GF-D8 (cell line): ENCODE results near the gene ITGA5.
A peak's percentile ranks its signal among the peaks of the same experiment; 100 is the strongest.

Experiments
- DNase-seq: peaks from one replicate; lab custom pipeline; 2025; lab: John Stamatoyannopoulos, UW

ITGA5 gene

GRCh38 chr12:54430471-54431069, 11.5 kb upstream of the ITGA5 start:
- DNase-seq, result no peak

DNA sequence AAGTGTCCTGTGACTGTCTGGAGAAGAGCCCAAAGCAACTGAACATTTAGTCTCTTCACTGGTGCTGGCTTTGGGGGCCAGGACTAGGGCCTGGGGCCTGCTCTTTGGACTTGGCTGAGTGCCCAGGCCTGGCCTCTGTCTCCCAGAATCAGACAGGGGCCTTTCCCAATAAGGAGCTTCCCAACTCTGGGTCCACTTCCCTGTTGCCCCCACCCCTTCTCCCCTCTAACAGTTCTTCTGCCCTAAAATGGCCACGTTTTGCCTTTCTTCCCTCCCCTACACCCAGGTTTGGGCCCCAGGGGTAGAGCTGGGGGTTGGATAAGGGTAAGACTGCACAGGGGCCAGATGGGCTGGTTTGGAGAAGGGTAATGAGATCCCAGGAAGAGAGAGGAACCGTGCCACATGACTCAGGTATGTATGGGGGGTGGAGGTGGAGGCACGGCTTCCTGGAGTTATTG, 10.0 kb upstream of the ITGA5 start:
- no peak for DNase-seq

- DNase-seq, result peak; percentile 67
Observed at GRCh38 chr12:54428050-54429013, 9.3 kb upstream of the ITGA5 start.

DNA sequence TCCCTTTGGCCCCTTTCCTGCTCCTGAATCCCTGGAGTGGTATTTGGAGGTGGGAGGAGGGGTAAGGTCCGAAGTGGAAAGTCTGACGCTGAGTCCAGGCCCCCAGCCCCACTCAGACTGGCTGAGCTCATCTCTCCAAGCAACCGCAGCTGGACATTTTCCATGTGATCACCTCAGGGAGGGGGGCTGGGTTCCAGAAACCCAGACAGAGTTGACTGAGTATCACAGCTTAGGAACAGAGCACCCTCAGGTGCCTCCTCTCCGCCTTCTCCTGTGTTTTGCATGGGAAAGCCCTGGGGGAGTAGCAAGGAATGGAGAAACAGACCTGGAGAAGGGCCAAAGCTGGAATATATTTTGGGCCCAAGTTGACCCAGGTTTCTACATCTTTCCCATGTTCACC, 8.0 kb upstream of the ITGA5 start:
- DNase-seq, result no peak

GRCh38 chr12:54426690-54427089, 7.6 kb upstream of the ITGA5 start:
- DNase-seq, result no peak

DNA sequence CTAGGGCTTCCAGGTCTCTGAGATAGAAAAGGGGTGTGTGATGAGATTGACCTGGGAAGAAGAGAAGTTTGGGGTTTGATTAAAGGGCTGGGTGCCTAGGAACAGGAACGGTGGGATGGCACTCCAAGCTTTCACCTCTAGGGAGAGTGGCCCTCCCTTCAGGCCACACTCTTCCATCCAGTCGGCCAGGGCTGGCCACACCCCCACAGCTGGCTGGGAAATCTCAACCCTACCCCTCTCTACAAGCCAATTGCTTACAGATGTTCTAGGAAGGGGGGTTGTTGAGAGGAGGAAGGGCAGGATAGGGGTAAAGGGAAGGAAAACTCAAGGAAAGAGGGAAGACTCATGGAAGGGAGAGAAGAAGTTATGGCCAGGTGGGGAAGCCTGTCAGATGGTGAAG, 6.6 kb upstream of the ITGA5 start:
- DNase-seq, result no peak

DNA sequence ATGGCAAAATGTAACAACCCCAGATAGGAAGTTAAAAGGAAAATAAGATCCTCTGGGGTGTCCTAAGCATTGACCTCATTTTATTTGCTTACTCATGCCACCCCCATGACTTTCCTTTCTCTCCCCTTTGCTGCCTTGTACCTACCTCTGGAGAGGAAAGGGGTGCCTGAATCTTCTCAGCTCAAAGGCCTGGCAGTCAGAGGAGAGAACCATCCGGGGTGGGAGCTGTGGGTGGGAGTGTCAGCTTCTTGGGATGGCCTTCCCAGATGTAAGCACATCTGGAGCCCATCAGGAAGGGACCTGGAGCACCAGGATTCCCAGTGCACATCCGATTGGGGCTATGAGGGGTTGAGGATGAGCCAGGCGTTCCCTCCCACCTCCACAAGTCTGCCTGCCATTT, 5.2 kb upstream of the ITGA5 start:
- DNase-seq, result no peak

DNA sequence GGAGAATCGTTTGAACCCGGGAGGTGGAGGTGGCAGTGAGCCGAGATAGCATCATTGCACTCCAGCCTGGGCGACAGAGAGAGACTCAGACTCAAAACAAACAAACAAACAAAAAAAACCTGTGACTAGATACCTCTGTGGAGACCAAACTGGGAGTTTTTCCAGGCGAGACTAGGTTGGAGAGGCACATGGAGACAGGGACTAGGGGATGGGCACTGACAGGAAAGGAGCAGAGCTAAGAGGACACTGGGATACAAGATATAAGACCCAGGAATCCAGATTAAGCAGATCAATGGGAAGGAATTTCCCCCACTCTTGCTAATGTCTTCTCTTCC, 4.7 kb upstream of the ITGA5 start:
- no peak for DNase-seq

DNA sequence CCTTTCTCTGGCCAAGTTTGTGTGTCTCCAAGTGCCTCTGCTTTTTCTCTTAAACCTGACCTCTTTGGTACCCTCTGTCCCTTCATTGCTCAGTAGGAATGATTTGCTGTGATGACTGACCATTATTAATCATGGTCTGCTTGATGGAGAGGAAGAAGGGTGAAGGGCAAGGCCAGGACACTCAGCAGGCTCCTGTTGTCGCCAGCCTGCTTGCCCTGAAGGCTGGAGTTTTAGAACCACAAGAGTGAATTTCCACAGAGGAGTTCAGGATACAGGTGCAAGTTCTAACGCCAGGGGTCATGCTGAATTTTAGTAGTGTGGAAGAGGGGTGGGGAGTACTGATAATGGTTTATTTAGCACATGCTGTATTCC, 2.8 kb upstream of the ITGA5 start:
- no peak for DNase-seq

- DNase-seq, result no peak
Observed at GRCh38 chr12:54421175-54421878, 2.3 kb upstream of the ITGA5 start.

DNA sequence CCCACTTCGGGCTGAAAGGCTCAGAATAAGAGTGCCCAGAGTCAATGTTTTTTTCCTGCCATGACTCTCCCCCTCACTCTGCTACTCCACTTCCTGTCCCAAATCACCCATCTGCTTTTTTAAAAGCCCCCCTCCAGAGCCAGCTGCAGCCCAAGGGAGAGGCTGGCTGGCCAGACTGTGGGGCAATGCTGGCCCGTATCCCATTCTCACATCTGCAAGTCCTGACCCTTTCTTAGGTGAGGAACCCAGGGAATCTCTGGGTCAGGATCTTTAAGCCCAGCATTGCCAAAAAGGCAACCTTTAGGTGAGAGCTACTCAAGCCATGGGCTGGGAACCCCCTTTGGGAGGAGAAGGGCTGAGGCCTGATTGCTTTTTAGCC, 1.7 kb upstream of the ITGA5 start:
- DNase-seq, result no peak

DNA sequence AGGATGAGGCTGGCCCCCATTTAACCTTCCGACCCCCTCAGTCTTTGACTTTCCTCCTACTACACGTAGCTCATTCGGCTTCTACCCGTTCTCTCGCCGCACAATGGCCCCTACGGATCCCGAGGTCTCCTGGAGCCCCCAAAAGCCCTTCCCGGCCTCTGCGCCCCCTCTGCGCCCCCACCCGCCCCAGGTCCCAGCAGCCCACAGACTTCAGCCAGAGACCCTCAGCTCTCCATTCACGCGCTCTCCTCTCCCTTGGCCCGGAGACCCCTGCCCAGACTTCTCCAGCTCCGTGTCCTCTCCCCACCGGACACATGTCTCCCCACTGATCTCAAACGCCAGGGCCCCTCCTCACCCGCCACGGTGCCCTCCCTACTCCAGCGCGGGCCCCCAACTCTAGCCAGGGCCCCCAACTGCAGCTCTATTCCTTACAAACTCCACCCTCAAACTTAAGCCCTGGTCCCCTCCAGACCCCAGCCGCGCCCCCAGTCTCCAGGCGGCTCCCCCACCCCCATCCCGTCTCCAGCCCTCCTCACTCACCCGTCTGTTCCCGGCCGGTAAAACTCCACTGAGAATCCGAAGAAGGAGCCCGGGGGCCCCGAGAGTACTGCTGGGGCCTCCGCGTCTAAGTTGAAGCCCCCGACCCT, 502 bp downstream of the ITGA5 start:
- DNase-seq, result no peak

DNA sequence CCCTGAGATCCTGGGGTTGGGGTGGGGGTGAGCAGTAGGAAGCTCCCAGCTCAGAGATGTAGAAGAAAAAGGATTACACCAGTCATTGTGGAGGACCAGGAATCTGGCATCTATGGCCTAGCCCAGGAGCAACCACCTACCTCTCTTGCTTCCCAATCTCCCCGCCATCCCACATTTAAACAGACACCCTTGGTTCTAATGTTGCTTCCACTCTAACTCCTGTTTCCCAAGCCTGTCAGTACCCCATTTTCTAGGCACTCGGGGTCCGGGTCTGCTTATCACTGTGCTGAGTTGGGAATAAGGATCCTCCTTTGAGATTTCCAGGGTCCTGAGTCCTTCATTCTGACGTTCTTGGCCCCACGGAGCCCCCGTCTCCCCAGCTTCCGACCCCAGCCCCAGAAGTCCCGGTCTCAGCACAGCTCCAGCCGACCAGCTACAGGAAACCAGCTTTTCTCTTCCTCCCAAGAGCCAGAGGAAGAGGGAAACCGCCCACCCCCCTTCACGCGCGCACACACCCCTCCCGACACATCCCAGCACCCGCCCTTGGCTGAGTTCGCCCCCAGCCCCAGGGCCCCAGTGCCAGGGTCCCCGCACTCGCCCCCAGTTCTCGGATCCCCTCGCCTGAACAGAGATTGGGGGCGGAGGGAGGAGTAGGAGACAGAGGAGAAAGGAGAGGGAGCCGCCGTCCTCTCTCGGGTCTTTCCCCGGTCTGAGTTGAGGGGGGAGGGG, 1.2 kb downstream of the ITGA5 start:
- DNase-seq, result no peak

DNA sequence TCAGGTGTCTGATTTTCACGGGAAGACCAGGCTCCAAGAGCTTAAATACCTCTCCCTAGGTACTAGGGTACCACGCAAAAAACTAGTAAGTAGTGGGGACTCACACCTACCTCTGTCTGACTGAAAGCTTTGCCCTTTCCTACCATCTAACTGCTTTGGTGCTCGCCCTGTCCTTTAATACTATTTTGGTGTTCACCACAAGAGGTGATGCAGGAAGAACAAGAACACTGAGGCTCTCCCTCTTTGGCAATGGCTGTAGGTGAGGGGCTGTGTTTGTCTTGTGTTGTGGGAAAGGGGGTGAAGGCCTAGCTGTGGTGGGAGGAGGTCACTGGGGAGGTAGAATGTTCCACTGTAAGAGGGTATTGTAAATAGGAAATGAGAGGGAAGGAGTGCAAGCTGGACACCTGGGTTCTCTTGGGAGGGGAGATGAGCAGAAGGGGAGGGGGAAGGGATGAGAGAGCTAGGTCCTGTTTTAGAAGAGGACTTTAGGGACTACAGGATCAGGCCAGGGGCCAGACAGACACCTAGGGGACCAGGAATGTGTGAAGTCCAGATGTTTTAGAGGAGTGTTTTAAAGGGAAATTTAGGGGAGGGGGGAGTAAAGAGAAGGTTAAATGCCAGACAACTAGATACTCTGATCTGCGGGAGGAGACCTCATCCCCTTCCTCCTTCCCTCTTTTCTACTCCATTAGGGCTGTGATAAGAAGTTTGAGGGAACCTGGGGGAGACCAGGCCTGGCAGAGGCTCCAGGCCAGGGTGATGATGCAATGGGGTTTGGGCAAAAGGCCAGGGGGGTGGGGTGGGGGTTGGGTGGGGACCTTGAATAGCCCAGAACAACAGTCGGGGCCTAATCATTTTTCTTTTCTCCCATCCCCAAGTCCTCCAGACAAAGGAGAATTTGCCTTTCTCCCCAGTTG, 2.1 kb downstream of the ITGA5 start:
- peak; percentile 25 for DNase-seq

DNA sequence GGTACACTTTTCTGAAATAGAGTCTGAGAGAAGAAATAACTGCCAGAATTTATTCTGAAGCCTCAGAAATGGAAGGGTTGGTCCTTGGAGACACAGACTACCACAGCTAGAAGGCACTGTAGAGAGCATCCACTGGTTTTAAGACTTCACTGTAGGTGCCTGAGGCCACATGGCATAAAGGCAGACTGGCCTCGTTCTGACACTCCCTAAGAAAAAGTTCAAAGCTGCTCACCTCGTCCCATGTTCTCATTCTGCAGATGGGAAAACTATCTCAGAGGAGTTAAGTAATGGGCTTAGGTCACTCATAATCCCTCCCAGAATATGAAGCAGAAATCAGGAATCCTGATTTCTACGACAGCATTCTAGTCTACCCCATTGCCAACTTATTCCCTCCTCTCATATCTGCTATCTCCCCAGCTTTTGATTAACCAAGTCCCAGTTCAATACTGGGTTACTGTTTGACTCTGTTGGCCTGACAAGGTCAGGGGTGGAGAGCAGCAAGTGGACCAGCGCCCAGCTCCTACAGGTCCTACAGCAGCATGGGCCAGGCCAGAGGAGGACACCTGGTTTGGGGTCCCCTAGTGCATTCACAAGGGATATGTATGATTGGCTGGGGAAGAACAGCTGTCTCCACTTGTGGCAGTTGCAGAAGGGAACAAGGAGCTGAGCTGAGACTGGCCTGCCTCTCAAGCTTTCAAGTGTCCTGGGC, 3.7 kb downstream of the ITGA5 start:
- DNase-seq, result no peak

DNA sequence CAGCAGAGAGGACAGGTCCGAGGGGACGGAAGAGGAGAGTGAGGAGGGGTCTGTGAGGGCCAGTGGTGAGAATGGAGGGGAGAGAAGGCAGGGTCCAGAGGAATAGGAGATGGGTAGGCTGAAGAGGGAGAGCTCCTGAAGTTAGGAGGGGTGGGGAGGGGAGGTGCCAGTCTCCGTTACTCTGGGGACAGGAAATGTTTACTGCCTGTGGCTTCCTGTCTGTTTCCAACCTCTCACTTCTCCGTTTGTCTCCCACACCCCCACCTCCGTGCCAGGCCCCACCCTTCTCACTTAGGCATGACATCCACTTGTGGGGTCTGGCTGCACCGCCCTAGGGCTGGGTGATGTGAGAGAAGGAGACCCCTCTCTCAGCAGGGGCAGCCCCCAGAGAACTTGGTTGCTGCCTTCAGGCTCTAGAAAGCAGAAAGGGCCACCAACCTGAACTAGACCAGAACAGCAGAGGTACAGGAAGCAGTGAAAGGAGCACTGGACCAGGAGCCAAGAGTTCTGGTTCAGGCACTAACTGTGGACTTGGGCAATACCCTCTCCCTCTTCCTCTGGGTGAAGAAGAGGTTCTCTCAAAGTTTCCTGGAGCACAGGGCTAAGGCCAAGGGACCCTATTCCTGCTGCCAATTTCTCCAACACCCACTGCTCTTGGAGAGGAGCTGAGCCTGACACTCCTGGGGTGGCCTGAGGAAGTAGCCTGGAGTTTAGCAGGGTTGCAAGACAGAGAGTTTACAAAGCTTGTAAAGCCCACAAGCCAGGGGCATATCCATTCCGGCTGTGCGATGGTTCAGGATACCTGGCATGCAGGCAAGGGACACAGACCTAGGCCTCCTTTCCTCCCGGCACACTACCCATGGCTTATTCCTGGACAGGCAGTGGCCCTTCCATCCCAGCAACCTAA, 5.5 kb downstream of the ITGA5 start:
- DNase-seq, result peak; percentile 83

DNA sequence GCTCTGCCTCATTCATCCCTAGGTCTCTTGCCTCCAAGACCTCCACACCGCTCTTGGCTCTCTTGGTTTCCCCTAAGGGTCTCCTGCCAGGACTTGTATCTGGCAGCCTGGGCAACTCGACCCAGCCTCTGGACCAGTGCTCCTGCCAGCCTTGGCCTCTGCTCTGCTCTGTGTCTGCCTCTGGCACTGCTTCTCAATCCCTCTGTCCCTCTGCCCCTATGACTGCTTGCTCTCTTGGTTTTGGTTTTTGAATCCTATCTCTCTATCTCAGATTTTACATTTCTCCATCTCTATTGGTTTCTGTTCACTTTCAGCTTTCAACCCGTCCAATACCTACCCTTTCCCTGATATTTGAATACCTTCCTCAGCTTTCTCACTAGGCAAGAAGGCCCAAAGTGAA, 6.3 kb downstream of the ITGA5 start:
- DNase-seq, result no peak

DNA sequence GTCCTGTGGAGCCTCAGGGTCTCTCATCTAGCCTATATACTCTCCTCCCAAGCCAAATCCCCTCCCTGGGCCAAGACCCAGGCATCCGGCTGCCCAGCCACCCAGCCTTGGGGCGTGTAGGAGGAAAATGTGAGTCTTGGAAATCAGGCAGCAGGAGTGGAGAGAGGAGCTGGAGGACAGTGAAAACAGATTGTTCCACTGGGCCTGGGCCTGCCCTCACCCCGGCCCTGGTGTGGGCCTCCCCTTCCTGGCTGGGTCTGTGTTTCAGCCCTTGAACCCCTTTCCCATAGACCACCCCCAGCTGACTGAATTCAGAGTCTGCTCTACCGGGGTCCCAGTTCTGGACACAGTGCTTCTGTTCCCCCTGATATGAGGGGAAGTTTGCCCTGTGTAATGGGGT, 6.7 kb downstream of the ITGA5 start:
- DNase-seq, result no peak
